Neural progenitor cell (in vitro differentiated cells): ENCODE results near the gene SLC25A22.

ENCODE experiments used
- EZH2 ChIP-seq: fragments of 200-600 bp; sonication (generic); IDR thresholded peaks from 2 replicates; pipeline ENCODE4 v1.6.1; 2017; ENCODE audit warnings: antibody characterized with exemption, mild to moderate bottlenecking, moderate library complexity
- EZH2phosphoT487 ChIP-seq: fragments of 200-600 bp; sonication (generic); IDR thresholded peaks from 2 replicates; pipeline ENCODE4 v1.6.1; 2017; ENCODE audit warnings: antibody characterized with exemption
- TF ChIP-seq, protein P1 (sequence below): fragments of 200-600 bp; sonication (generic); IDR thresholded peaks from 2 replicates; pipeline ENCODE4 v1.5.1; 2017; ENCODE audit warnings: antibody characterized with exemption, mild to moderate bottlenecking

DNA sequence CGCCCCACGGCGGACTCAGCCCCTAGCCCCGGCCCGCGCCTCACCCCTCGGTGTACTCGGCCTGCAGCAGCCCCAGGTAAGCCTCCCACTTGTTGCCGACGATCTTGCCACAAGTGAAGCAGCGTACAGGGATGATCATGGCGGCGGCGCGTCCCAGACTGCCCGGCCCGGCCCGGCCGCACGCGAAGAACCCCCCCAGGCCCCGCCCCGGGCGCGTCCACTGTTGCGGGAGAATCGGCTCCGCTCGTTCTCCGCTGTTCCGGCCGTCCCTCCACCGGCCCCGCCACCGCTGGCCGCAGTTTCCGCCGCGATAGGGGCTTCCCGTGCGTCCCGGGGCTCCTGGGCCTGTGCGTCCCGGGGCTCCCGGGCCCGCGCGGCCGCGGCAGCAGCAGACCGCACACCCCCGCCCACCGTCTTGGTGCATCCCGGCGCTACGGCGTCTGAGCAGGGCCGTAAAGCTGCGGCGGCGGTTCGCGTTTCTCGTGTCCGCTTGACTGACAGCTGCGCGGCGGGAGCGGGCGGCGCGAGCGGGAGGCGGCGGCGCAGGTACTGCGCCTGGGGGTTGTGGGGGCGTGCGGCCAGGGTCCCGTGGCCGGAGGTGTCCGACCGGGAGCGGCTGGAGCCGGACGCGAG lies 44.4 kb upstream of the SLC25A22 start, which contains the start of the genes POLR2L and TSPAN4:
- TF ChIP-seq, protein P1, sequence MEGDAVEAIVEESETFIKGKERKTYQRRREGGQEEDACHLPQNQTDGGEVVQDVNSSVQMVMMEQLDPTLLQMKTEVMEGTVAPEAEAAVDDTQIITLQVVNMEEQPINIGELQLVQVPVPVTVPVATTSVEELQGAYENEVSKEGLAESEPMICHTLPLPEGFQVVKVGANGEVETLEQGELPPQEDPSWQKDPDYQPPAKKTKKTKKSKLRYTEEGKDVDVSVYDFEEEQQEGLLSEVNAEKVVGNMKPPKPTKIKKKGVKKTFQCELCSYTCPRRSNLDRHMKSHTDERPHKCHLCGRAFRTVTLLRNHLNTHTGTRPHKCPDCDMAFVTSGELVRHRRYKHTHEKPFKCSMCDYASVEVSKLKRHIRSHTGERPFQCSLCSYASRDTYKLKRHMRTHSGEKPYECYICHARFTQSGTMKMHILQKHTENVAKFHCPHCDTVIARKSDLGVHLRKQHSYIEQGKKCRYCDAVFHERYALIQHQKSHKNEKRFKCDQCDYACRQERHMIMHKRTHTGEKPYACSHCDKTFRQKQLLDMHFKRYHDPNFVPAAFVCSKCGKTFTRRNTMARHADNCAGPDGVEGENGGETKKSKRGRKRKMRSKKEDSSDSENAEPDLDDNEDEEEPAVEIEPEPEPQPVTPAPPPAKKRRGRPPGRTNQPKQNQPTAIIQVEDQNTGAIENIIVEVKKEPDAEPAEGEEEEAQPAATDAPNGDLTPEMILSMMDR, result no peak
- TF ChIP-seq EZH2, result no peak
- TF ChIP-seq EZH2phosphoT487, result no peak
